Endothelial cell of umbilical vein (primary cell): ENCODE measurements around the gene ABLIM2. TPM values are rescaled to one million over a fixed set of nuclear protein-coding genes. Genes with fewer than 3 reads are reported as not detected.
A peak's percentile ranks its signal among the peaks of the same experiment; 100 is the strongest.

Experiments
- BruUV-seq: library from RNA; stranded (reverse); fragments of 400-500 nt; replicated peaks from 2 replicates; lab custom pipeline; 2021; lab: Mats Ljungman, UMichigan
- CTCF ChIA-PET: fragments of 300-600, 350-600 bp; sonication (Branson Sonifier 250); formaldehyde crosslinking; loops from one replicate; lab custom pipeline; 2021; ENCODE audit warnings: antibody characterized with exemption, inconsistent platforms; lab: Charles Lee
- POLR2A ChIA-PET: fragments of 300-600, 350-600 bp; sonication (Branson Sonifier 250); formaldehyde crosslinking; loops from one replicate; lab custom pipeline; 2021; ENCODE audit warnings: antibody characterized with exemption, inconsistent platforms; lab: Charles Lee
- DNase-seq: peaks from one replicate; pipeline ENCODE4 v3.0.0-alpha.2; 2011; ENCODE audit warnings: low read depth, low spot score
- FAIRE-seq: peaks from 2 replicates; lab custom pipeline; 2011; peaks lifted over from hg19 to GRCh38; lab: Jason Lieb, UNC
- H2AFZ ChIP-seq: 2 replicates; pipeline ENCODE4 v1.6.0; 2012; ENCODE audit warnings: low read depth, low read length, control low read depth, inconsistent platforms
- H3K27ac ChIP-seq: 2 replicates; pipeline ENCODE4 v1.5.1; 2011; ENCODE audit warnings: low read depth, mild to moderate bottlenecking, control low read depth, low read length, moderate library complexity; ENCODE audit not compliant: insufficient read depth
- H3K27me3 ChIP-seq, 2 experiments: 2 replicates each; pipeline versions ENCODE4 v1.6.0 to v1.6.1; 2011; ENCODE audit warnings: low read length in 2 of 2, mixed read lengths in 1 of 2; ENCODE audit not compliant: control insufficient read depth in 2 of 2, insufficient read depth in 2 of 2
- H3K36me3 ChIP-seq, 2 experiments: 2 replicates in 1 of 2; 3 replicates in 1 of 2; pipeline ENCODE4 v1.5.1; 2011; ENCODE audit warnings: low read length in 2 of 2, mild to moderate bottlenecking in 1 of 2, moderate library complexity in 1 of 2; ENCODE audit not compliant: control insufficient read depth in 2 of 2, insufficient read depth in 2 of 2; ENCODE audit errors: extremely low read depth in 1 of 2
- H3K4me1 ChIP-seq: 3 replicates; pipeline ENCODE4 v1.5.1; 2011; ENCODE audit warnings: mild to moderate bottlenecking, low read length; ENCODE audit not compliant: control insufficient read depth, insufficient read depth; ENCODE audit errors: extremely low read depth
- H3K4me2 ChIP-seq: 2 replicates; pipeline ENCODE4 v1.6.1; 2011; ENCODE audit warnings: low read length, control low read depth, mixed read lengths; ENCODE audit not compliant: insufficient read depth
- H3K4me3 ChIP-seq, 3 experiments: fragments of 200-600 bp in 1 of 3; sonication (generic), shearing (Covaris generic) in 1 of 3; replicated peaks in 1 of 3; 2 replicates each; pipeline ENCODE4 v1.5.1; 2011 to 2016; ENCODE audit warnings: control low read depth in 3 of 3, low read length in 3 of 3, mild to moderate bottlenecking in 2 of 3, inconsistent platforms in 1 of 3, low read depth in 1 of 3, moderate library complexity in 1 of 3; ENCODE audit not compliant: insufficient read depth in 1 of 3
- H3K79me2 ChIP-seq: 2 replicates; pipeline ENCODE4 v1.6.0; 2012; ENCODE audit warnings: low read length, inconsistent platforms; ENCODE audit not compliant: control insufficient read depth, insufficient read depth
- H3K9ac ChIP-seq: replicated peaks from 2 replicates; pipeline ENCODE3; 2011; ENCODE audit warnings: low read length, control low read depth; ENCODE audit not compliant: insufficient read depth; ENCODE audit errors: extremely low read depth
- H3K9me1 ChIP-seq: replicated peaks from 3 replicates; pipeline ENCODE4 v1.6.0; 2011; ENCODE audit warnings: mild to moderate bottlenecking, low read length; ENCODE audit not compliant: control insufficient read depth, insufficient read depth; ENCODE audit errors: extremely low read depth
- H3K9me3 ChIP-seq: replicated peaks from 2 replicates; pipeline ENCODE4 v1.5.1; 2012; ENCODE audit warnings: low read length, inconsistent platforms; ENCODE audit not compliant: control insufficient read depth, insufficient read depth
- H4K20me1 ChIP-seq: replicated peaks from 2 replicates; pipeline ENCODE3; 2011; ENCODE audit warnings: mild to moderate bottlenecking, low read length; ENCODE audit not compliant: control insufficient read depth, insufficient read depth; ENCODE audit errors: extremely low read depth
- JUN ChIP-seq: IDR thresholded peaks from 2 replicates; pipeline ENCODE4 v1.6.1; 2011; ENCODE audit warnings: borderline replicate concordance, low read depth; ENCODE audit not compliant: insufficient read length, insufficient read depth
- MYC ChIP-seq: IDR thresholded peaks from one replicate; pipeline ENCODE4 v1.6.1; 2011; ENCODE audit warnings: mild to moderate bottlenecking, low read depth, low read length
- POLR2A ChIP-seq: IDR thresholded peaks from 2 replicates; pipeline ENCODE4 v1.6.1; 2012; ENCODE audit warnings: low read depth, mild to moderate bottlenecking, control low read depth, low read length
- dilution Hi-C: fragments of 300-500 bp; cut with MboI; formaldehyde crosslinking; loops from one replicate; pipeline ENCODE4 v1.15.0; 2019; ENCODE audit warnings: low sequenced_read_pairs; ENCODE audit not compliant: extremely low pct_ligation_motif_present
- intact Hi-C: fragments of 100-400 bp; cut with micrococcal nuclease; formaldehyde crosslinking; loops from one replicate; pipeline ENCODE4 v1.10.0; 2022
- polyA plus RNA-seq, 4 experiments: library from polyadenylated mRNA; depleted of rRNA in 3 of 4; stranded (reverse) in 3 of 4; unstranded in 1 of 4; fragments of >200 nt; gene quantifications; 2 replicates each; pipeline versions ENCODE4 v1.2.1 to v1.2.3, GENCODE V29; 2011 to 2012; ENCODE audit warnings: missing spikeins in 1 of 4
- total RNA-seq: library from RNA; stranded (reverse); gene quantifications from 2 replicates; pipeline ENCODE4 v1.2.3, GENCODE V29; 2021

Gene ABLIM2
- total and polyA plus RNA-seq, 2 donors (not counting 3 experiments of a cell fraction or from before 2014, with no cell fraction given): 0.28 to 0.66 TPM

GRCh38 chr4:8189551-8190466 is 31.2 kb upstream of the ABLIM2 start:
- no peaks in the 10 kb centered on the region for H4K20me1 ChIP-seq
- H3K4me2 ChIP-seq: no peak overlapping the region
- ChIA-PET POLR2A (no interaction called here), CTCF (interaction anchor here (1.7 to 7.5 kb wide), 3 partner anchors 10 to 13 kb away, joined by 8 to 168 read pairs (median 8); partner anchors contain the start of gene SH3TC1)
- no peak for TF ChIP-seq JUN
- H3K9ac ChIP-seq: no peak overlapping the region
- peaks cover 47% of the 10 kb centered on the region for H3K4me1 ChIP-seq
- BruUV-seq: no TSS peak
- H3K27me3 ChIP-seq: no peaks in the 10 kb centered on the region
- H3K4me3 ChIP-seq: no peak overlapping the region
- no peaks in the 10 kb centered on the region for H3K9me3 ChIP-seq
- H3K79me2 ChIP-seq: no peaks in the 10 kb centered on the region
- peak overlapping the region; percentile 95 for H3K27ac ChIP-seq
- FAIRE-seq (no peak), DNase-seq (no peak)
- intact Hi-C loops (loop anchor here (2.0 to 5.0 kb wide), 4 partner anchors 15 to 273 kb away; partner anchors contain the start of gene ABLIM2), dilution Hi-C loops (no loop called here)
- H3K9me1 ChIP-seq: no peaks in the 10 kb centered on the region
- H2AFZ ChIP-seq: no peak overlapping the region
- H3K36me3 ChIP-seq: no peaks in the 10 kb centered on the region

GRCh38 chr4:8188743-8189550 is 30.3 kb upstream of the ABLIM2 start:
- no peak for DNase-seq
- Histone ChIP-seq H3K9me1 (no peaks in the 10 kb centered on the region), H3K4me2 (no peak overlapping the region), H3K27me3 (no peaks in the 10 kb centered on the region), H3K4me3 (no peak overlapping the region), H3K4me1 (peaks cover 43% of the 10 kb centered on the region), H2AFZ (no peak overlapping the region), H3K36me3 (no peaks in the 10 kb centered on the region), H3K79me2 (no peaks in the 10 kb centered on the region), H3K9me3 (no peaks in the 10 kb centered on the region), H3K9ac (no peak overlapping the region), H4K20me1 (no peaks in the 10 kb centered on the region), H3K27ac (peak overlapping the region; percentile 95)
- dilution Hi-C loops: no loop called here
- ChIA-PET POLR2A (no interaction called here), CTCF (interaction anchor here (1.4 to 2.0 kb wide), 2 partner anchors 10 to 12 kb away, joined by 13 to 14 read pairs; partner anchors contain the start of gene SH3TC1)
- intact Hi-C loops: no loop called here
- no peak for FAIRE-seq
- no peak for TF ChIP-seq POLR2A
- TF ChIP-seq MYC: no peak
- BruUV-seq: no TSS peak
